CD14-positive monocyte (primary cell): ENCODE measurements around the gene SLC35A3. TPM values are rescaled to one million over a fixed set of nuclear protein-coding genes. Genes with fewer than 3 reads are reported as not detected.
A peak's percentile ranks its signal among the peaks of the same experiment; 100 is the strongest.

Experiments
- DNase-seq, 3 donors: peaks; one replicate each; pipeline ENCODE4 v3.0.0-alpha.2; 2011 to 2022
- H2AFZ ChIP-seq: 2 replicates; pipeline ENCODE4 v1.6.0; 2012; ENCODE audit warnings: mild to moderate bottlenecking, low read depth, low read length, inconsistent platforms; ENCODE audit not compliant: insufficient read depth, poor library complexity, severe bottlenecking
- H3K27ac ChIP-seq, 2 donors: 1 replicate in 1 of 2; 2 replicates in 1 of 2; pipeline ENCODE4 v1.5.1; 2012 to 2013; ENCODE audit warnings: low read length in 2 of 2, control low read depth in 1 of 2, inconsistent platforms in 1 of 2, low read depth in 1 of 2, mild to moderate bottlenecking in 1 of 2
- H3K27me3 ChIP-seq, 2 donors: one replicate each; pipeline versions ENCODE4 v1.6.0 to v1.6.1; 2011 to 2013; ENCODE audit warnings: low read length in 2 of 2; ENCODE audit not compliant: control insufficient read depth in 2 of 2, insufficient read depth in 2 of 2
- H3K36me3 ChIP-seq, 2 donors: replicated peaks in 1 of 2; 1 replicate in 1 of 2; 2 replicates in 1 of 2; pipeline versions ENCODE4 v1.5.1 to v1.6.1; 2012 to 2013; ENCODE audit warnings: low read length in 2 of 2, control low read depth in 1 of 2, inconsistent platforms in 1 of 2, mild to moderate bottlenecking in 1 of 2; ENCODE audit not compliant: insufficient read depth in 2 of 2, control insufficient read depth in 1 of 2
- H3K4me1 ChIP-seq, 2 donors: 1 replicate in 1 of 2; 2 replicates in 1 of 2; pipeline versions ENCODE4 v1.5.1 to v1.6.1; 2012 to 2013; ENCODE audit warnings: low read length in 2 of 2, control low read depth in 1 of 2, inconsistent platforms in 1 of 2, mild to moderate bottlenecking in 1 of 2, moderate library complexity in 1 of 2; ENCODE audit not compliant: insufficient read depth in 2 of 2, control insufficient read depth in 1 of 2
- H3K4me2 ChIP-seq: replicated peaks from 2 replicates; pipeline ENCODE3; 2012; ENCODE audit warnings: low read length, moderate library complexity, mild to moderate bottlenecking; ENCODE audit not compliant: poor library complexity, severe bottlenecking; ENCODE audit errors: extremely low read depth
- H3K4me3 ChIP-seq, 3 experiments: fragments of 200-600 bp in 1 of 3; sonication (generic) in 1 of 3; replicated peaks in 1 of 3; 1 replicate in 2 of 3; 2 replicates in 1 of 3; pipeline ENCODE4 v1.5.1; 2011 to 2013; ENCODE audit warnings: low read length in 3 of 3, mild to moderate bottlenecking in 3 of 3, control low read depth in 2 of 3, low read depth in 2 of 3, inconsistent platforms in 1 of 3, moderate library complexity in 1 of 3
- H3K79me2 ChIP-seq: 2 replicates; pipeline ENCODE4 v1.6.0; 2012; ENCODE audit warnings: mild to moderate bottlenecking, control low read depth, inconsistent platforms, low read length, moderate library complexity; ENCODE audit not compliant: insufficient read depth
- H3K9ac ChIP-seq: 2 replicates; pipeline ENCODE4 v1.6.0; 2017; ENCODE audit warnings: low read length, mild to moderate bottlenecking; ENCODE audit not compliant: insufficient read depth, poor library complexity, severe bottlenecking
- H3K9me3 ChIP-seq, 2 donors: replicated peaks in 1 of 2; 1 replicate in 1 of 2; 2 replicates in 1 of 2; pipeline versions ENCODE4 v1.5.1 to v1.6.1; 2012 to 2013; ENCODE audit warnings: low read length in 2 of 2, control low read depth in 1 of 2; ENCODE audit not compliant: control insufficient read depth in 1 of 2, insufficient read depth in 1 of 2
- H4K20me1 ChIP-seq: 2 replicates; pipeline ENCODE4 v1.6.0; 2012; ENCODE audit warnings: mild to moderate bottlenecking, low read length, control low read depth, moderate library complexity; ENCODE audit not compliant: insufficient read depth
- H3K27ac Mint-ChIP-seq, 7 donors: one replicate each; pipeline ENCODE4 v1.8.0; 2020; ENCODE audit warnings: mild to moderate bottlenecking in 7 of 7, mixed read lengths in 7 of 7, moderate library complexity in 6 of 7, inconsistent platforms in 2 of 7
- H3K27me3 Mint-ChIP-seq, 3 donors: one replicate each; pipeline ENCODE4 v1.8.0; 2021 to 2022; ENCODE audit warnings: low read depth in 3 of 3, mild to moderate bottlenecking in 3 of 3, mixed read lengths in 3 of 3, moderate library complexity in 3 of 3, inconsistent platforms in 1 of 3
- H3K36me3 Mint-ChIP-seq, 2 donors: one replicate each; pipeline ENCODE4 v1.8.0; 2020; ENCODE audit warnings: mixed read lengths in 2 of 2, inconsistent platforms in 1 of 2, mild to moderate bottlenecking in 1 of 2
- H3K4me1 Mint-ChIP-seq: one replicate; pipeline ENCODE4 v1.8.0; 2020; ENCODE audit warnings: mild to moderate bottlenecking, mixed read lengths
- H3K4me3 Mint-ChIP-seq, 2 donors: one replicate each; pipeline ENCODE4 v1.8.0; 2020; ENCODE audit warnings: mild to moderate bottlenecking in 2 of 2, mixed read lengths in 2 of 2, moderate library complexity in 1 of 2
- H3K9me3 Mint-ChIP-seq, 7 donors: one replicate each; pipeline ENCODE4 v1.8.0; 2020 to 2022; ENCODE audit warnings: mixed read lengths in 7 of 7, mild to moderate bottlenecking in 6 of 7, moderate library complexity in 6 of 7, inconsistent platforms in 2 of 7
- CTCF ChIP-seq: fragments of 200-600 bp; IDR thresholded peaks from one replicate; pipeline ENCODE4 v1.8.0; 2022; ENCODE audit warnings: antibody characterized with exemption, mild to moderate bottlenecking
- WGBS: methylation state at CpG from one replicate; pipeline ENCODE4 v1.1.5; 2013; ENCODE audit warnings: missing lambda C conversion rate; ENCODE audit not compliant: insufficient coverage; 5-methylcytosine and 5-hydroxymethylcytosine counted together
- intact Hi-C, 2 donors: fragments of 100-400 bp; cut with micrococcal nuclease; formaldehyde crosslinking; loops; one replicate each; pipeline versions ENCODE4 v1.15.0 to v1.15.1; 2023
- polyA plus RNA-seq, 3 donors: library from polyadenylated mRNA; depleted of rRNA in 1 of 3; unstranded in 2 of 3; stranded (reverse) in 1 of 3; fragments of 300-500 nt in 2 of 3; fragments of >200 nt in 1 of 3; fragmentation: Illumina TruSeq in 2 of 3; gene quantifications; 1 replicate in 2 of 3; 2 replicates in 1 of 3; pipeline ENCODE4 v1.2.3, GENCODE V29; 2012 to 2021

SLC35A3 gene
- polyA plus RNA-seq, 3 donors, result 10.1 to 14.3 (median 13.0) TPM

DNA sequence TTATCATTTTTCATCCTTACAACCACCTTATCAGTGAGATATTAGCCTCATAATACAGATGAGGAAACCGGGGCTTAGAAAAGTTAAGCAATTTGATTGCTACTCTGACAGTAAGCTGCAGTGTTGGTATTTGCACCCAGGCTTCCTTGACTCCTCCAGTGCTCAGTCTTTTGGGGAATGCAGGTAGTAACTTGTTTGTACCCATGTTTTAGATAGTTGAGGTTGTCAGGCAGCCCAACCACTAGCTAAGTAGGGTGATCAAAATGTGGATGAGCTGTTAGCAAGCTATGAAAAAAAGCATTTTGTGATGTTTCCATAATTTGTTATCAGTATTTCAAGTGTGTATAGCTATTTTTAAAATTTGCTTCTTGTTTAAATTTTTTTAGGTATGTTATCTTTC is 82.1 kb downstream of the SLC35A3 start:
- no peak overlapping the region for H3K9ac ChIP-seq
- no peaks in the 10 kb centered on the region for H3K9me3 ChIP-seq
- H3K4me1 ChIP-seq, result peaks cover 36 to 50% of the 10 kb centered on the region in 2 donors
- H4K20me1 ChIP-seq, result peaks cover 89% of the 10 kb centered on the region
- H3K27me3 ChIP-seq, result no peaks in the 10 kb centered on the region
- H3K4me2 ChIP-seq, result no peak overlapping the region
- no peak overlapping the region for H2AFZ ChIP-seq
- intact Hi-C loops, result no loop called here
- H3K27me3 Mint-ChIP-seq, result no peaks in the 10 kb centered on the region
- no peak for TF ChIP-seq CTCF
- H3K9me3 Mint-ChIP-seq, result no peaks in the 10 kb centered on the region
- H3K4me3 ChIP-seq, result no peak overlapping the region
- peaks cover 40% of the 10 kb centered on the region for H3K4me1 Mint-ChIP-seq
- peaks cover 100% of the 10 kb centered on the region for H3K79me2 ChIP-seq
- H3K27ac Mint-ChIP-seq, result peak overlapping the region; percentile 68 to 86 (median 78)
- H3K4me3 Mint-ChIP-seq, result no peak overlapping the region
- peaks cover 22 to 28% of the 10 kb centered on the region in 2 donors for H3K36me3 Mint-ChIP-seq
- H3K27ac ChIP-seq, result peak overlapping the region in 1 of 2 donors; percentile 74
- no peak for DNase-seq
- WGBS, result no CpG with 5 or more reads among the region's 1 CpG
- H3K36me3 ChIP-seq, result peaks cover 2 to 32% of the 10 kb centered on the region in 2 donors

DNA sequence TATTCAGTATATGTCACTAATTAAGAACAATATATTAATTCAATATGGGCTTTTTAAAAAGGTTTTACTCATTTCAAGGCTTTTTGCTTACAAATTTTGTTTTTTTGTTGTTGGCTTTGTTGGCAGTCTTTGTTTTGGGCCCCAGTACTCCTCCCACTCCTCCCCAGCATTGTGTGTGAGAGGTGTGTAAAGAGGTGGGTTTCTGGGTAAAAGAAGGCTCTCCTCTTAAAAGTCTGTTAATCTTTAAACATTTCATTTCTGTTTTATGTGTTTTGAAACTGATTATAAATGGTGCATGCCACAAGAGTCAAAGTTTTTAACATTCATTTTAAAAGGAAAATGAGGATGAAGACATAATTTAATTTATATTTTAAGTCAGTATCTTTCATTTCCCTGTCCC is 83.3 kb downstream of the SLC35A3 start:
- H3K36me3 Mint-ChIP-seq, result peaks cover 28 to 36% of the 10 kb centered on the region in 2 donors
- H2AFZ ChIP-seq, result no peak overlapping the region
- intact Hi-C loops, result no loop called here
- H3K9me3 Mint-ChIP-seq, result no peaks in the 10 kb centered on the region
- H3K9ac ChIP-seq, result no peak overlapping the region
- H3K27me3 Mint-ChIP-seq, result no peaks in the 10 kb centered on the region
- H3K36me3 ChIP-seq, result peaks cover 13 to 43% of the 10 kb centered on the region in 2 donors
- TF ChIP-seq CTCF, result no peak
- H3K4me3 Mint-ChIP-seq, result no peak overlapping the region
- H3K4me1 Mint-ChIP-seq, result peaks cover 30% of the 10 kb centered on the region
- no peak overlapping the region for H3K4me3 ChIP-seq
- no peak for DNase-seq
- H3K27ac Mint-ChIP-seq, result peak overlapping the region in 3 of 7 donors; percentile 20 to 54 (median 46)
- H3K27me3 ChIP-seq, result no peaks in the 10 kb centered on the region
- no peaks in the 10 kb centered on the region for H3K9me3 ChIP-seq
- peak overlapping the region in 1 of 2 donors; percentile 55 for H3K27ac ChIP-seq
- peaks cover 27 to 38% of the 10 kb centered on the region in 2 donors for H3K4me1 ChIP-seq
- peaks cover 90% of the 10 kb centered on the region for H4K20me1 ChIP-seq
- H3K4me2 ChIP-seq, result no peak overlapping the region
- peaks cover 98% of the 10 kb centered on the region for H3K79me2 ChIP-seq
